8988T (cell line): ENCODE results near the gene CYTH4.
"Not testable (repeated sequence)": the region's sequence is repeated elsewhere in the genome, so short reads cannot be mapped to it uniquely, and the experiment has no call there.

ENCODE experiments used
- DNase-seq: peaks from one replicate; pipeline ENCODE4 v3.0.0; 2011

CYTH4 gene

GRCh38 chr22:37249986-37250385, 32.3 kb upstream of the CYTH4 start:
- DNase-seq, result no peak

- DNase-seq, result not testable (repeated sequence)
Measured at GRCh38 chr22:37251836-37252235, 30.5 kb upstream of the CYTH4 start.

GRCh38 chr22:37253126-37253660, 29.1 kb upstream of the CYTH4 start:
- DNase-seq, result no peak

GRCh38 chr22:37254209-37254866, 28.0 kb upstream of the CYTH4 start:
- DNase-seq, result no peak

GRCh38 chr22:37254867-37255233, 27.5 kb upstream of the CYTH4 start:
- no peak for DNase-seq

- DNase-seq, result no peak
Measured at GRCh38 chr22:37255558-37256006, 26.7 kb upstream of the CYTH4 start.

- no peak for DNase-seq
Measured at GRCh38 chr22:37256075-37256726, 26.1 kb upstream of the CYTH4 start.

- DNase-seq, result no peak
Measured at GRCh38 chr22:37258005-37258752, 24.1 kb upstream of the CYTH4 start.

GRCh38 chr22:37258753-37259401, 23.4 kb upstream of the CYTH4 start:
- DNase-seq, result no peak

GRCh38 chr22:37259540-37260029, 22.7 kb upstream of the CYTH4 start:
- no peak for DNase-seq

GRCh38 chr22:37260155-37260795, 22.0 kb upstream of the CYTH4 start:
- DNase-seq, result no peak

GRCh38 chr22:37260901-37261336, 21.4 kb upstream of the CYTH4 start:
- DNase-seq, result peak; percentile 52

GRCh38 chr22:37262346-37262745, 20.0 kb upstream of the CYTH4 start:
- no peak for DNase-seq

GRCh38 chr22:37263966-37264887, 18.1 kb upstream of the CYTH4 start:
- no peak for DNase-seq

GRCh38 chr22:37266581-37267134, 15.7 kb upstream of the CYTH4 start:
- no peak for DNase-seq

- DNase-seq, result no peak
Measured at GRCh38 chr22:37267135-37267587, 15.1 kb upstream of the CYTH4 start.

GRCh38 chr22:37267661-37268413, 14.5 kb upstream of the CYTH4 start:
- DNase-seq, result no peak

GRCh38 chr22:37269936-37270678, 12.2 kb upstream of the CYTH4 start:
- DNase-seq, result no peak

GRCh38 chr22:37270928-37271650, 11.2 kb upstream of the CYTH4 start:
- DNase-seq, result no peak
